ENCODE measurements around the gene FANCC. TPM values are rescaled to one million over a fixed set of nuclear protein-coding genes. Genes with fewer than 3 reads are reported as not detected.

FANCC gene
- total and polyA plus RNA-seq, 4 donors: 8.3 to 32.4 (median 11.5) TPM

DNA sequence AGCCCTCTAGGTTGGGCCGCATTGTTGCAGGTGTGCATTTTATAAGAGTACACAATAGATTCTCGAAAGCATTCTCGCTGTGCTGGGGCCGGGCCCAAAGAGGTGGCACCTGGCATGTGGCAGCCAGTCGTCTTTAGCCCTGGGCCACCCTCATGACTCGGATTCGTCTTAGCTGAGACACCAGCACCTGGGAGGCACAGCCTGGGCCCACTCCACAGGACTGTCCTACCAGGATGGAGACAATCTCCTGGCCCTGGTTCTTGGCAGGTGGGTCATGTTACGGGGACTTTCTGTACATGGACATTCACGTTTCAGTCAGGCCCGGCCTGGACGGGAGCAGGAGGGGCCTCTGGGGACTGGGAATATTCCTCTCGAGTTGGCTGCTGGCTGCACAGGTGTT is 212.5 kb downstream of the FANCC start:
- H3K27me3 ChIP-seq (ENCODE audit: control insufficient read depth in 4 of 4, insufficient read depth in 4 of 4, low read length in 3 of 4): no peaks in the 10 kb centered on the region
- no peaks in the 10 kb centered on the region for H3K4me1 ChIP-seq (ENCODE audit: control insufficient read depth in 4 of 4, insufficient read depth in 4 of 4, low read length in 3 of 4)
- no peak for DNase-seq (ENCODE audit: low spot score)
- H3K9ac ChIP-seq (ENCODE audit: low read depth in 1 of 2, low read length in 2 of 2): no peak overlapping the region
- peaks cover 6 to 76% (median 39%) of the 10 kb centered on the region in 4 donors for H3K36me3 ChIP-seq (ENCODE audit: control insufficient read depth in 4 of 4, insufficient read depth in 3 of 4, low read depth in 1 of 4, low read length in 3 of 4)
- no peaks in the 10 kb centered on the region for H3K9me3 ChIP-seq (ENCODE audit: control insufficient read depth in 4 of 4, low read length in 3 of 4)
- no peak overlapping the region for H3K4me3 ChIP-seq (ENCODE audit: low read depth in 1 of 3, low read length in 3 of 3)
- WGBS: 95% methylated on average over 12 of the region's 12 CpGs
- H3K27ac ChIP-seq (ENCODE audit: low read depth in 1 of 2, low read length in 2 of 2): no peak overlapping the region
- TF ChIP-seq GABPA (IDR thresholded peaks at IDR 0.05 in 1 of 2, conservative IDR thresholded peaks at IDR 0.05 in 1 of 2) (no peak), CTCF (IDR thresholded peaks at IDR 0.05; ENCODE audit: low read depth, low read length, missing input control) (no peak), FOXA2 (IDR thresholded peaks at IDR 0.05) (no peak), TAF1 (conservative IDR thresholded peaks at IDR 0.05) (no peak), ZBTB33 (IDR thresholded peaks at IDR 0.05) (no peak), RXRA (IDR thresholded peaks at IDR 0.05) (no peak), FOXA1 (IDR thresholded peaks at IDR 0.05) (no peak), RAD21 (IDR thresholded peaks at IDR 0.05) (no peak), EGR1 (IDR thresholded peaks at IDR 0.05; ENCODE audit: low read depth in 2 of 2) (no peak), YY1 (IDR thresholded peaks at IDR 0.05) (no peak), ATF3 (IDR thresholded peaks at IDR 0.05) (no peak), SP1 (IDR thresholded peaks at IDR 0.05) (no peak), HNF4A (conservative IDR thresholded peaks at IDR 0.05) (no peak), NR2F2 (IDR thresholded peaks at IDR 0.05) (no peak), MAX (IDR thresholded peaks at IDR 0.05) (no peak), JUND (IDR thresholded peaks at IDR 0.05) (no peak), HNF4G (IDR thresholded peaks at IDR 0.05) (no peak)
- TF ChIP-seq, protein P1, sequence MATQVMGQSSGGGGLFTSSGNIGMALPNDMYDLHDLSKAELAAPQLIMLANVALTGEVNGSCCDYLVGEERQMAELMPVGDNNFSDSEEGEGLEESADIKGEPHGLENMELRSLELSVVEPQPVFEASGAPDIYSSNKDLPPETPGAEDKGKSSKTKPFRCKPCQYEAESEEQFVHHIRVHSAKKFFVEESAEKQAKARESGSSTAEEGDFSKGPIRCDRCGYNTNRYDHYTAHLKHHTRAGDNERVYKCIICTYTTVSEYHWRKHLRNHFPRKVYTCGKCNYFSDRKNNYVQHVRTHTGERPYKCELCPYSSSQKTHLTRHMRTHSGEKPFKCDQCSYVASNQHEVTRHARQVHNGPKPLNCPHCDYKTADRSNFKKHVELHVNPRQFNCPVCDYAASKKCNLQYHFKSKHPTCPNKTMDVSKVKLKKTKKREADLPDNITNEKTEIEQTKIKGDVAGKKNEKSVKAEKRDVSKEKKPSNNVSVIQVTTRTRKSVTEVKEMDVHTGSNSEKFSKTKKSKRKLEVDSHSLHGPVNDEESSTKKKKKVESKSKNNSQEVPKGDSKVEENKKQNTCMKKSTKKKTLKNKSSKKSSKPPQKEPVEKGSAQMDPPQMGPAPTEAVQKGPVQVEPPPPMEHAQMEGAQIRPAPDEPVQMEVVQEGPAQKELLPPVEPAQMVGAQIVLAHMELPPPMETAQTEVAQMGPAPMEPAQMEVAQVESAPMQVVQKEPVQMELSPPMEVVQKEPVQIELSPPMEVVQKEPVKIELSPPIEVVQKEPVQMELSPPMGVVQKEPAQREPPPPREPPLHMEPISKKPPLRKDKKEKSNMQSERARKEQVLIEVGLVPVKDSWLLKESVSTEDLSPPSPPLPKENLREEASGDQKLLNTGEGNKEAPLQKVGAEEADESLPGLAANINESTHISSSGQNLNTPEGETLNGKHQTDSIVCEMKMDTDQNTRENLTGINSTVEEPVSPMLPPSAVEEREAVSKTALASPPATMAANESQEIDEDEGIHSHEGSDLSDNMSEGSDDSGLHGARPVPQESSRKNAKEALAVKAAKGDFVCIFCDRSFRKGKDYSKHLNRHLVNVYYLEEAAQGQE (IDR thresholded peaks at IDR 0.05): no peak

Data from liver (tissue), 9 donors.